ENCODE measurements around the gene RAP1A. TPM values are rescaled to one million over a fixed set of nuclear protein-coding genes. Genes with fewer than 3 reads are reported as not detected.
"Not testable (repeated sequence)": the region's sequence is repeated elsewhere in the genome, so short reads cannot be mapped to it uniquely, and the experiment has no call there.

The RAP1A gene
- total RNA-seq, 1 donor from 2014 or later, result 219 TPM

GRCh38 chr1:111660204-111661150 lies 40.9 kb downstream of the RAP1A start:
- Mint-ChIP-seq H3K9me3 (no peaks in the 10 kb centered on the region), H3K27me3 (ENCODE audit: low read depth) (no peaks in the 10 kb centered on the region), H3K36me3 (ENCODE audit: low read depth) (peaks cover 29% of the 10 kb centered on the region), H3K4me3 (ENCODE audit: low read depth) (no peak overlapping the region), H3K4me1 (ENCODE audit: low read depth) (peaks cover 41% of the 10 kb centered on the region), H3K27ac (no peak overlapping the region)
- no peak for DNase-seq (ENCODE audit: low spot score)
- intact Hi-C loops (cut with micrococcal nuclease), result loop anchor here (2.0 to 5.0 kb wide), 2 partner anchors 38 to 68 kb away; no protein-coding TSS in a partner anchor

GRCh38 chr1:111664652-111665051 lies 45.1 kb downstream of the RAP1A start:
- intact Hi-C loops (cut with micrococcal nuclease), result loop anchor here (5.0 kb wide), 1 partner anchor 42 kb away; no protein-coding TSS in a partner anchor
- Mint-ChIP-seq H3K27me3 (ENCODE audit: low read depth) (no peaks in the 10 kb centered on the region), H3K4me3 (ENCODE audit: low read depth) (no peak overlapping the region), H3K27ac (peak overlapping the region; percentile 69), H3K4me1 (ENCODE audit: low read depth) (peaks cover 48% of the 10 kb centered on the region), H3K9me3 (no peaks in the 10 kb centered on the region), H3K36me3 (ENCODE audit: low read depth) (peaks cover 46% of the 10 kb centered on the region)
- DNase-seq (ENCODE audit: low spot score), result no peak

- H3K9me3 Mint-ChIP-seq, result no peaks in the 10 kb centered on the region
- peaks cover 56% of the 10 kb centered on the region for H3K4me1 Mint-ChIP-seq (ENCODE audit: low read depth)
- no peak for DNase-seq (ENCODE audit: low spot score)
- intact Hi-C loops (cut with micrococcal nuclease), result no loop called here
- H3K27me3 Mint-ChIP-seq (ENCODE audit: low read depth), result no peaks in the 10 kb centered on the region
- peak overlapping the region; percentile 23 for H3K27ac Mint-ChIP-seq
- H3K36me3 Mint-ChIP-seq (ENCODE audit: low read depth), result peaks cover 52% of the 10 kb centered on the region
- H3K4me3 Mint-ChIP-seq (ENCODE audit: low read depth), result no peak overlapping the region
Observed at GRCh38 chr1:111665497-111665896, 45.9 kb downstream of the RAP1A start.

- peaks cover 65% of the 10 kb centered on the region for H3K4me1 Mint-ChIP-seq (ENCODE audit: low read depth)
Observed at GRCh38 chr1:111666828-111667227, 47.2 kb downstream of the RAP1A start.

GRCh38 chr1:111669268-111669667 lies 49.7 kb downstream of the RAP1A start:
- Mint-ChIP-seq H3K27me3 (ENCODE audit: low read depth) (no peaks in the 10 kb centered on the region), H3K9me3 (peaks cover 8% of the 10 kb centered on the region), H3K4me3 (ENCODE audit: low read depth) (no peak overlapping the region), H3K27ac (peak overlapping the region; percentile 17), H3K36me3 (ENCODE audit: low read depth) (peaks cover 65% of the 10 kb centered on the region), H3K4me1 (ENCODE audit: low read depth) (peaks cover 59% of the 10 kb centered on the region)
- intact Hi-C loops (cut with micrococcal nuclease), result no loop called here
- DNase-seq (ENCODE audit: low spot score), result no peak

More at GRCh38 chr1:111666828-111667227, 47.2 kb downstream of the RAP1A start:
- Mint-ChIP-seq H3K9me3 (no peaks in the 10 kb centered on the region), H3K36me3 (ENCODE audit: low read depth) (peaks cover 60% of the 10 kb centered on the region), H3K27ac (no peak overlapping the region), H3K27me3 (ENCODE audit: low read depth) (no peaks in the 10 kb centered on the region), H3K4me3 (ENCODE audit: low read depth) (no peak overlapping the region)
- intact Hi-C loops (cut with micrococcal nuclease), result no loop called here
- no peak for DNase-seq (ENCODE audit: low spot score)

- Mint-ChIP-seq H3K9me3 (peaks cover 22% of the 10 kb centered on the region), H3K36me3 (ENCODE audit: low read depth) (peaks cover 79% of the 10 kb centered on the region), H3K4me1 (ENCODE audit: low read depth) (peaks cover 51% of the 10 kb centered on the region), H3K27me3 (ENCODE audit: low read depth) (no peaks in the 10 kb centered on the region), H3K4me3 (ENCODE audit: low read depth) (no peak overlapping the region), H3K27ac (no peak overlapping the region)
- DNase-seq (ENCODE audit: low spot score), result no peak
- intact Hi-C loops (cut with micrococcal nuclease), result no loop called here
Observed at GRCh38 chr1:111671852-111672251, 52.3 kb downstream of the RAP1A start.

- no peak for DNase-seq (ENCODE audit: low spot score)
- Mint-ChIP-seq H3K27ac (no peak overlapping the region), H3K4me1 (ENCODE audit: low read depth) (peaks cover 48% of the 10 kb centered on the region), H3K9me3 (peaks cover 25% of the 10 kb centered on the region), H3K4me3 (ENCODE audit: low read depth) (no peak overlapping the region), H3K36me3 (ENCODE audit: low read depth) (peaks cover 82% of the 10 kb centered on the region), H3K27me3 (ENCODE audit: low read depth) (no peaks in the 10 kb centered on the region)
- intact Hi-C loops (cut with micrococcal nuclease), result no loop called here
Observed at GRCh38 chr1:111672331-111672730, 52.7 kb downstream of the RAP1A start.

GRCh38 chr1:111677604-111678003 lies 58.0 kb downstream of the RAP1A start:
- intact Hi-C loops (cut with micrococcal nuclease), result no loop called here
- peaks cover 71% of the 10 kb centered on the region for H3K9me3 Mint-ChIP-seq
- no peak for DNase-seq (ENCODE audit: low spot score)
- H3K27me3 Mint-ChIP-seq (ENCODE audit: low read depth), result no peaks in the 10 kb centered on the region
- H3K27ac Mint-ChIP-seq, result no peak overlapping the region
- peaks cover 98% of the 10 kb centered on the region for H3K36me3 Mint-ChIP-seq (ENCODE audit: low read depth)
- peaks cover 20% of the 10 kb centered on the region for H3K4me1 Mint-ChIP-seq (ENCODE audit: low read depth)
- H3K4me3 Mint-ChIP-seq (ENCODE audit: low read depth), result no peak overlapping the region

GRCh38 chr1:111679541-111679940 lies 60.0 kb downstream of the RAP1A start:
- Mint-ChIP-seq H3K4me3 (ENCODE audit: low read depth) (no peak overlapping the region), H3K4me1 (ENCODE audit: low read depth) (peaks cover 15% of the 10 kb centered on the region), H3K27me3 (ENCODE audit: low read depth) (no peaks in the 10 kb centered on the region), H3K9me3 (peaks cover 81% of the 10 kb centered on the region), H3K36me3 (ENCODE audit: low read depth) (peaks cover 98% of the 10 kb centered on the region), H3K27ac (no peak overlapping the region)
- DNase-seq (ENCODE audit: low spot score), result no peak
- intact Hi-C loops (cut with micrococcal nuclease), result no loop called here

- H3K27ac Mint-ChIP-seq; intact Hi-C loops (cut with micrococcal nuclease): not testable (repeated sequence)
Observed at GRCh38 chr1:111680212-111680800, 60.7 kb downstream of the RAP1A start.

GRCh38 chr1:111685293-111686153 lies 65.9 kb downstream of the RAP1A start:
- H3K4me1 Mint-ChIP-seq (ENCODE audit: low read depth), result peaks cover 21% of the 10 kb centered on the region
- peaks cover 46% of the 10 kb centered on the region for H3K9me3 Mint-ChIP-seq
- H3K4me3 Mint-ChIP-seq (ENCODE audit: low read depth); DNase-seq (ENCODE audit: low spot score); H3K27ac Mint-ChIP-seq; H3K27me3 Mint-ChIP-seq (ENCODE audit: low read depth); intact Hi-C loops (cut with micrococcal nuclease): not testable (repeated sequence)
- H3K36me3 Mint-ChIP-seq (ENCODE audit: low read depth), result peaks cover 82% of the 10 kb centered on the region

More at GRCh38 chr1:111680212-111680800, 60.7 kb downstream of the RAP1A start:
- peaks cover 15% of the 10 kb centered on the region for H3K4me1 Mint-ChIP-seq (ENCODE audit: low read depth)
- H3K9me3 Mint-ChIP-seq, result peaks cover 82% of the 10 kb centered on the region
- DNase-seq (ENCODE audit: low spot score); H3K4me3 Mint-ChIP-seq (ENCODE audit: low read depth); H3K27me3 Mint-ChIP-seq (ENCODE audit: low read depth): not testable (repeated sequence)
- peaks cover 99% of the 10 kb centered on the region for H3K36me3 Mint-ChIP-seq (ENCODE audit: low read depth)

- DNase-seq (ENCODE audit: low spot score), result no peak
- Mint-ChIP-seq H3K4me3 (ENCODE audit: low read depth) (no peak overlapping the region), H3K36me3 (ENCODE audit: low read depth) (peaks cover 69% of the 10 kb centered on the region), H3K4me1 (ENCODE audit: low read depth) (peaks cover 42% of the 10 kb centered on the region), H3K9me3 (peaks cover 3% of the 10 kb centered on the region), H3K27ac (no peak overlapping the region), H3K27me3 (ENCODE audit: low read depth) (no peaks in the 10 kb centered on the region)
- intact Hi-C loops (cut with micrococcal nuclease), result no loop called here
Observed at GRCh38 chr1:111690306-111690617, 70.7 kb downstream of the RAP1A start.

Measured in activated T-helper 2 cell treated with anti-CD3 and anti-CD28 coated beads, Interferon-gamma antibody, Interleukin-2, Interleukin-4, amounts not matched to agents 10 μg/mL and 5 μg/mL and 100 μg/mL, durations not matched to agents 14 hours and 24 hours and 36 hours (primary cell).